HG03108 (cell line): Measurements from ENCODE around the gene HDAC4.

ENCODE experiments used
- ATAC-seq: cut with Tn5 transposase; IDR thresholded peaks from one replicate; pipeline ENCODE4 v1.9.1; 2021; ENCODE audit warnings: moderate library complexity; ENCODE audit not compliant: unreplicated experiment

Gene HDAC4

GRCh38 chr2:239119346-239120126 is 281.3 kb downstream of the HDAC4 start:
- no peak for ATAC-seq

GRCh38 chr2:239118675-239119211 is 282.1 kb downstream of the HDAC4 start:
- ATAC-seq: no peak

GRCh38 chr2:239118264-239118663 is 282.6 kb downstream of the HDAC4 start:
- no peak for ATAC-seq

GRCh38 chr2:239117831-239118230 is 283.0 kb downstream of the HDAC4 start:
- no peak for ATAC-seq

GRCh38 chr2:239116456-239117246 is 284.2 kb downstream of the HDAC4 start:
- no peak for ATAC-seq

- ATAC-seq: no peak
These were observed 285.2 kb downstream of the HDAC4 start for GRCh38 chr2:239115616-239116015.

GRCh38 chr2:239114616-239115265 is 286.1 kb downstream of the HDAC4 start:
- ATAC-seq: no peak

- ATAC-seq: no peak
These were observed 286.7 kb downstream of the HDAC4 start for GRCh38 chr2:239114119-239114581.

GRCh38 chr2:239113615-239114014 is 287.2 kb downstream of the HDAC4 start:
- no peak for ATAC-seq

GRCh38 chr2:239113171-239113570 is 287.6 kb downstream of the HDAC4 start:
- ATAC-seq: no peak

- ATAC-seq: no peak
These were observed 288.6 kb downstream of the HDAC4 start for GRCh38 chr2:239112127-239112774.

- ATAC-seq: no peak
These were observed 289.3 kb downstream of the HDAC4 start for GRCh38 chr2:239111401-239112100.

GRCh38 chr2:239110595-239111048 is 290.2 kb downstream of the HDAC4 start:
- no peak for ATAC-seq

GRCh38 chr2:239109928-239110545 is 290.8 kb downstream of the HDAC4 start:
- no peak for ATAC-seq

GRCh38 chr2:239109041-239109927 is 291.5 kb downstream of the HDAC4 start:
- no peak for ATAC-seq

- no peak for ATAC-seq
These were observed 292.4 kb downstream of the HDAC4 start for GRCh38 chr2:239108459-239108858.

GRCh38 chr2:239107936-239108335 is 292.9 kb downstream of the HDAC4 start:
- ATAC-seq: no peak

- ATAC-seq: no peak
These were observed 293.9 kb downstream of the HDAC4 start for GRCh38 chr2:239106966-239107365.
